Measurements from ENCODE around the gene PTPRE.

The PTPRE gene

GRCh38 chr10:128054163-128054970, 147.5 kb downstream of the PTPRE start:
- TF ChIP-seq ZNF565 (CRISPR knock-in tag; conservative IDR thresholded peaks at IDR 0.05; ENCODE audit: low read depth) (no peak), CSRNP3 (CRISPR knock-in tag; IDR thresholded peaks at IDR 0.05) (no peak), ZFP30 (CRISPR knock-in tag; IDR thresholded peaks at IDR 0.05) (no peak), TCF4 (CRISPR knock-in tag; IDR thresholded peaks at IDR 0.05; ENCODE audit: borderline replicate concordance) (no peak), SNAI2 (CRISPR knock-in tag; IDR thresholded peaks at IDR 0.05) (no peak), ZFP3 (CRISPR knock-in tag; IDR thresholded peaks at IDR 0.05) (no peak), GLIS3 (CRISPR knock-in tag; IDR thresholded peaks at IDR 0.05) (no peak), ZNF70 (CRISPR knock-in tag; IDR thresholded peaks at IDR 0.05) (no peak)
- no peak for ATAC-seq

GRCh38 chr10:128055061-128055868, 148.4 kb downstream of the PTPRE start:
- TF ChIP-seq TOX (CRISPR knock-in tag; IDR thresholded peaks at IDR 0.05; ENCODE audit: borderline replicate concordance) = no peak
- no peak for TF ChIP-seq RARB (CRISPR knock-in tag; IDR thresholded peaks at IDR 0.05)
- no peak for TF ChIP-seq ISL1 (CRISPR knock-in tag; IDR thresholded peaks at IDR 0.05)
- TF ChIP-seq PPARA (CRISPR knock-in tag; IDR thresholded peaks at IDR 0.05; ENCODE audit: borderline replicate concordance) = no peak
- no peak for TF ChIP-seq BACH2 (CRISPR knock-in tag; IDR thresholded peaks at IDR 0.05; ENCODE audit: borderline replicate concordance)
- no peak for TF ChIP-seq POU6F1 (CRISPR knock-in tag; IDR thresholded peaks at IDR 0.05; ENCODE audit: borderline replicate concordance, low read depth)
- TF ChIP-seq OSR1 (CRISPR knock-in tag; IDR thresholded peaks at IDR 0.05) = no peak
- no peak for TF ChIP-seq CSDC2 (CRISPR knock-in tag; IDR thresholded peaks at IDR 0.05)
- TF ChIP-seq ZNF8 (CRISPR knock-in tag; IDR thresholded peaks at IDR 0.05) = no peak
- no peak for TF ChIP-seq ZNF565 (CRISPR knock-in tag; conservative IDR thresholded peaks at IDR 0.05; ENCODE audit: low read depth)
- no peak for TF ChIP-seq CSRNP3 (CRISPR knock-in tag; IDR thresholded peaks at IDR 0.05)
- TF ChIP-seq PATZ1 (CRISPR knock-in tag; IDR thresholded peaks at IDR 0.05; ENCODE audit: borderline replicate concordance) = no peak
- no peak for TF ChIP-seq SNAI2 (CRISPR knock-in tag; IDR thresholded peaks at IDR 0.05)
- TF ChIP-seq ZFP30 (CRISPR knock-in tag; IDR thresholded peaks at IDR 0.05) = no peak
- TF ChIP-seq CREB5 (CRISPR knock-in tag; IDR thresholded peaks at IDR 0.05; ENCODE audit: low read depth) = no peak
- TF ChIP-seq ZNF70 (CRISPR knock-in tag; IDR thresholded peaks at IDR 0.05) = no peak
- TF ChIP-seq ZC3H10 (CRISPR knock-in tag; IDR thresholded peaks at IDR 0.05) = no peak
- no peak for TF ChIP-seq TCF4 (CRISPR knock-in tag; IDR thresholded peaks at IDR 0.05; ENCODE audit: borderline replicate concordance)
- no peak for ATAC-seq

Data from SK-N-SH treated with all-trans-retinoic acid at 6 μM for 48 hours (cell line).